H1 (cell line): ENCODE results near the gene AKIRIN2. TPM values are rescaled to one million over a fixed set of nuclear protein-coding genes. Genes with fewer than 3 reads are reported as not detected.

Source experiments
- CTCF ChIA-PET: fragments of 300-600 bp; sonication (Branson Sonifier 250); formaldehyde crosslinking; loops from one replicate; lab custom pipeline; 2021; ENCODE audit not compliant: partially characterized antibody; lab: Charles Lee
- POLR2A ChIA-PET: fragments of 300-600 bp; sonication (Branson Sonifier 250); formaldehyde crosslinking; loops from one replicate; lab custom pipeline; 2021; ENCODE audit warnings: inconsistent platforms; ENCODE audit not compliant: partially characterized antibody; lab: Charles Lee
- DNase-seq, 2 experiments: peaks; one replicate each; pipeline versions ENCODE4 v3.0.0 to v3.0.0-alpha.2; 2010 to 2022; ENCODE audit warnings: low spot score in 2 of 2, low read depth in 1 of 2, mixed read lengths in 1 of 2
- FAIRE-seq: peaks from 2 replicates; lab custom pipeline; 2011; peaks lifted over from hg19 to GRCh38; lab: Jason Lieb, UNC
- H2AFZ ChIP-seq: 2 replicates; pipeline ENCODE4 v1.8.1; 2012; ENCODE audit warnings: low read length, inconsistent platforms
- H2AK5ac ChIP-seq: 2 replicates; pipeline ENCODE4 v1.6.1; 2013; ENCODE audit warnings: low read depth, low read length
- H2BK120ac ChIP-seq: replicated peaks from 2 replicates; pipeline ENCODE3; 2013; ENCODE audit warnings: low read depth, low read length, inconsistent platforms
- H2BK12ac ChIP-seq: 2 replicates; pipeline ENCODE4 v1.6.1; 2013; ENCODE audit warnings: low read depth, low read length
- H2BK15ac ChIP-seq: 2 replicates; pipeline ENCODE4 v1.6.1; 2013; ENCODE audit warnings: low read length
- H2BK20ac ChIP-seq: 2 replicates; pipeline ENCODE4 v1.6.1; 2013; ENCODE audit warnings: low read length
- H2BK5ac ChIP-seq: 2 replicates; pipeline ENCODE4 v1.6.1; 2013; ENCODE audit warnings: low read depth, low read length
- H3K14ac ChIP-seq: 2 replicates; pipeline ENCODE4 v1.6.1; 2013; ENCODE audit warnings: inconsistent platforms; ENCODE audit not compliant: insufficient read length
- H3K18ac ChIP-seq: 2 replicates; pipeline ENCODE4 v1.6.1; 2013; ENCODE audit warnings: low read length; ENCODE audit errors: extremely low read depth
- H3K23ac ChIP-seq: 2 replicates; pipeline ENCODE4 v1.6.1; 2013; ENCODE audit warnings: inconsistent platforms; ENCODE audit not compliant: insufficient read length
- H3K23me2 ChIP-seq: 2 replicates; pipeline ENCODE4 v1.6.1; 2013; ENCODE audit warnings: low read depth, low read length
- H3K27ac ChIP-seq: 2 replicates; pipeline ENCODE4 v1.6.1; 2011; ENCODE audit warnings: low read depth, low read length, inconsistent platforms
- H3K27me3 ChIP-seq, 4 experiments: replicated peaks in 1 of 4; 1 replicate in 1 of 4; 2 replicates in 3 of 4; pipeline versions ENCODE4 v1.6.1 to v1.8.1; 2011 to 2013; ENCODE audit warnings: low read length in 3 of 4, mild to moderate bottlenecking in 3 of 4, inconsistent platforms in 2 of 4, mixed read lengths in 2 of 4, moderate library complexity in 1 of 4; ENCODE audit not compliant: control insufficient read depth in 3 of 4, insufficient read depth in 3 of 4; ENCODE audit errors: extremely low read depth in 1 of 4
- H3K36me3 ChIP-seq, 4 experiments: 2 replicates each; pipeline versions ENCODE4 v1.6.1 to v1.8.1; 2011 to 2013; ENCODE audit warnings: mild to moderate bottlenecking in 4 of 4, low read length in 3 of 4, moderate library complexity in 2 of 4, control low read depth in 1 of 4, inconsistent platforms in 1 of 4; ENCODE audit not compliant: insufficient read depth in 4 of 4, control insufficient read depth in 2 of 4
- H3K4ac ChIP-seq: replicated peaks from 2 replicates; pipeline ENCODE3; 2013; ENCODE audit warnings: low read length, low read depth, mixed read lengths, inconsistent platforms; ENCODE audit not compliant: insufficient read length
- H3K4me1 ChIP-seq, 4 experiments: replicated peaks in 1 of 4; 1 replicate in 1 of 4; 2 replicates in 3 of 4; pipeline versions ENCODE4 v1.6.1 to v1.8.1; 2011 to 2013; ENCODE audit warnings: low read length in 3 of 4, inconsistent platforms in 2 of 4, mixed read lengths in 1 of 4; ENCODE audit not compliant: insufficient read depth in 4 of 4, control insufficient read depth in 3 of 4
- H3K4me2 ChIP-seq, 2 experiments: 2 replicates each; pipeline versions ENCODE4 v1.6.1 to v1.8.1; 2011 to 2013; ENCODE audit warnings: low read depth in 2 of 2, low read length in 2 of 2, control low read depth in 1 of 2, inconsistent platforms in 1 of 2, mild to moderate bottlenecking in 1 of 2; ENCODE audit not compliant: insufficient read depth in 1 of 2
- H3K4me3 ChIP-seq, 4 experiments: fragments of 200-600, 300-600 bp in 1 of 4; sonication (generic), shearing (Covaris generic), sonication (Bioruptor Twin) in 1 of 4; 2 replicates each; pipeline versions ENCODE4 v1.5.1 to v1.8.1; 2011 to 2016; ENCODE audit warnings: low read length in 4 of 4, low read depth in 3 of 4, control low read depth in 2 of 4, inconsistent platforms in 2 of 4, mild to moderate bottlenecking in 2 of 4, mixed read lengths in 1 of 4, moderate library complexity in 1 of 4; ENCODE audit not compliant: insufficient read depth in 2 of 4; ENCODE audit errors: extremely low read depth in 1 of 4
- H3K56ac ChIP-seq: replicated peaks from 2 replicates; pipeline ENCODE3; 2013; ENCODE audit warnings: low read depth, mild to moderate bottlenecking, mixed read lengths, low read length, inconsistent platforms; ENCODE audit not compliant: insufficient read length
- H3K79me1 ChIP-seq: 2 replicates; pipeline ENCODE4 v1.6.1; 2013; ENCODE audit warnings: low read depth, low read length, control low read depth
- H3K79me2 ChIP-seq, 2 experiments: 2 replicates each; pipeline versions ENCODE4 v1.6.1 to v1.8.1; 2012 to 2013; ENCODE audit warnings: low read length in 2 of 2, mild to moderate bottlenecking in 2 of 2, inconsistent platforms in 1 of 2; ENCODE audit not compliant: insufficient read depth in 2 of 2, control insufficient read depth in 1 of 2
- H3K9ac ChIP-seq, 4 experiments: replicated peaks in 1 of 4; 1 replicate in 1 of 4; 2 replicates in 3 of 4; pipeline versions ENCODE4 v1.6.1 to v1.8.1; 2011 to 2013; ENCODE audit warnings: low read depth in 3 of 4, low read length in 3 of 4, control low read depth in 2 of 4, mild to moderate bottlenecking in 2 of 4, moderate library complexity in 2 of 4, inconsistent platforms in 1 of 4; ENCODE audit errors: extremely low read depth in 1 of 4
- H3K9me3 ChIP-seq, 2 experiments: 2 replicates each; pipeline versions ENCODE4 v1.6.1 to v1.8.1; 2012 to 2013; ENCODE audit warnings: mild to moderate bottlenecking in 2 of 2, moderate library complexity in 2 of 2, control low read depth in 1 of 2, inconsistent platforms in 1 of 2, low read depth in 1 of 2, low read length in 1 of 2, mixed read lengths in 1 of 2; ENCODE audit not compliant: insufficient read depth in 2 of 2
- H4K20me1 ChIP-seq, 2 experiments: replicated peaks in 1 of 2; 2 replicates each; pipeline versions ENCODE3 to v1.8.1; 2011 to 2013; ENCODE audit warnings: inconsistent platforms in 2 of 2, low read length in 2 of 2, mild to moderate bottlenecking in 1 of 2; ENCODE audit not compliant: insufficient read depth in 2 of 2, control insufficient read depth in 1 of 2
- H4K5ac ChIP-seq: 2 replicates; pipeline ENCODE4 v1.6.1; 2013; ENCODE audit warnings: low read length, low read depth, mixed read lengths, inconsistent platforms; ENCODE audit not compliant: insufficient read length
- H4K8ac ChIP-seq: 2 replicates; pipeline ENCODE4 v1.8.0; 2013; ENCODE audit warnings: mild to moderate bottlenecking, moderate library complexity, low read length, inconsistent platforms; ENCODE audit not compliant: insufficient read depth; ENCODE audit errors: extremely low read depth
- H4K91ac ChIP-seq: replicated peaks from 2 replicates; pipeline ENCODE3; 2013; ENCODE audit warnings: low read length, mixed read lengths, inconsistent platforms; ENCODE audit not compliant: insufficient read length
- ASH2L ChIP-seq: fragments of 200-600, 300-600 bp; sonication (generic); IDR thresholded peaks from one replicate; pipeline ENCODE4 v1.7.1; 2017; ENCODE audit warnings: low read length
- EP300 ChIP-seq, 2 experiments: IDR thresholded peaks; 1 replicate in 1 of 2; 2 replicates in 1 of 2; pipeline ENCODE4 v1.6.1; 2011 to 2012; ENCODE audit warnings: low read depth in 2 of 2, low read length in 2 of 2, mild to moderate bottlenecking in 2 of 2, borderline replicate concordance in 1 of 2, inconsistent platforms in 1 of 2, moderate library complexity in 1 of 2
- GABPA ChIP-seq: IDR thresholded peaks from 2 replicates; pipeline ENCODE4 v1.6.1; 2011; ENCODE audit warnings: mild to moderate bottlenecking, low read length, moderate library complexity, borderline replicate concordance; ENCODE audit not compliant: insufficient read depth
- POLR2AphosphoS5 ChIP-seq: IDR thresholded peaks from 2 replicates; pipeline ENCODE4 v1.6.1; 2011; ENCODE audit warnings: low read depth, low read length
- SP1 ChIP-seq: IDR thresholded peaks from 2 replicates; pipeline ENCODE4 v1.6.1; 2011; ENCODE audit warnings: low read depth, low read length
- polyA plus RNA-seq, 7 experiments: library from polyadenylated mRNA; depleted of rRNA in 3 of 7; stranded (reverse) in 5 of 7; unstranded in 2 of 7; fragments of >200 nt in 5 of 7; fragments of 200-250 nt in 2 of 7; gene quantifications; 1 replicate in 5 of 7; 2 replicates in 1 of 7; 4 replicates in 1 of 7; pipeline versions ENCODE4 v1.2.1 to v1.2.3, GENCODE V29; 2011 to 2013; ENCODE audit warnings: missing spikeins in 2 of 7, mixed read lengths in 2 of 7
- total RNA-seq: library from RNA; stranded (reverse); fragmentation: NEBNext Ultra II Directional; extraction: Animal tissue kit (Norgen Biotek cat#: 25700); gene quantifications from 2 replicates; pipeline ENCODE4 v1.2.1, GENCODE V29; 2021
- TF ChIP-seq, protein P1 (sequence below): IDR thresholded peaks from 2 replicates; pipeline ENCODE4 v1.6.1; 2012; ENCODE audit warnings: low read length, inconsistent platforms

AKIRIN2 gene
- total and polyA plus RNA-seq, 2 of the 8 experiments (the other 6 are each of a cell fraction or from before 2014, with no cell fraction given), result 35.6 to 75.3 TPM

GRCh38 chr6:87655824-87656223 is 46.2 kb downstream of the AKIRIN2 start:
- Histone ChIP-seq H3K18ac (no peak overlapping the region), H3K4me1 (peaks cover 0 to 15% (median 9%) of the 10 kb centered on the region in 4 experiments; a peak in 4 of 7 replicates), H3K4me2 (no peak overlapping the region), H3K14ac (no peak overlapping the region), H3K27me3 (no peaks in the 10 kb centered on the region), H4K5ac (no peak overlapping the region), H2AK5ac (no peak overlapping the region), H2BK12ac (no peak overlapping the region), H2BK120ac (no peak overlapping the region), H2BK5ac (no peak overlapping the region), H3K27ac (no peak overlapping the region), H3K79me1 (no peaks in the 10 kb centered on the region), H3K36me3 (peaks cover 0 to 36% (median 15%) of the 10 kb centered on the region in 4 experiments; a peak in 4 of 8 replicates), H3K4ac (no peak overlapping the region), H2AFZ (no peak overlapping the region), H4K20me1 (no peaks in the 10 kb centered on the region), H4K91ac (no peak overlapping the region), H3K79me2 (no peaks in the 10 kb centered on the region), H3K56ac (no peak overlapping the region), H3K9me3 (no peaks in the 10 kb centered on the region), H3K23me2 (no peaks in the 10 kb centered on the region), H3K4me3 (no peak overlapping the region), H3K9ac (no peak overlapping the region), H3K23ac (no peak overlapping the region), H2BK15ac (no peak overlapping the region), H2BK20ac (no peak overlapping the region), H4K8ac (no peak overlapping the region)
- ChIA-PET POLR2A (interaction anchor here (1.3 to 1.4 kb wide), 2 partner anchors 13 to 43 kb away, joined by 3 read pairs; no protein-coding TSS in a partner anchor), CTCF (interaction anchor here (0.7 kb wide), 1 partner anchor 26 kb away, joined by 3 read pairs; no protein-coding TSS in a partner anchor)
- DNase-seq, result no peak
- no peak for FAIRE-seq
- no peak for TF ChIP-seq POLR2AphosphoS5
- no peak for TF ChIP-seq EP300 (IDR thresholded peaks at IDR 0.05; ENCODE audit: borderline replicate concordance in 1 of 2, low read depth in 2 of 2, low read length in 2 of 2)
- no peak for TF ChIP-seq ASH2L
- no peak for TF ChIP-seq SP1
- TF ChIP-seq, protein P1, sequence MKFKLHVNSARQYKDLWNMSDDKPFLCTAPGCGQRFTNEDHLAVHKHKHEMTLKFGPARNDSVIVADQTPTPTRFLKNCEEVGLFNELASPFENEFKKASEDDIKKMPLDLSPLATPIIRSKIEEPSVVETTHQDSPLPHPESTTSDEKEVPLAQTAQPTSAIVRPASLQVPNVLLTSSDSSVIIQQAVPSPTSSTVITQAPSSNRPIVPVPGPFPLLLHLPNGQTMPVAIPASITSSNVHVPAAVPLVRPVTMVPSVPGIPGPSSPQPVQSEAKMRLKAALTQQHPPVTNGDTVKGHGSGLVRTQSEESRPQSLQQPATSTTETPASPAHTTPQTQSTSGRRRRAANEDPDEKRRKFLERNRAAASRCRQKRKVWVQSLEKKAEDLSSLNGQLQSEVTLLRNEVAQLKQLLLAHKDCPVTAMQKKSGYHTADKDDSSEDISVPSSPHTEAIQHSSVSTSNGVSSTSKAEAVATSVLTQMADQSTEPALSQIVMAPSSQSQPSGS, result no peak
- TF ChIP-seq GABPA, result no peak
